Glutamatergic neuron (in vitro differentiated cells): Measurements from ENCODE around the gene CEP295NL. TPM values are rescaled to one million over a fixed set of nuclear protein-coding genes. Genes with fewer than 3 reads are reported as not detected.

Source experiments
- DNase-seq: peaks from one replicate; pipeline ENCODE4 v3.0.0; 2022
- H3K27ac Mint-ChIP-seq: one replicate; pipeline ENCODE4 v1.8.0; 2020; ENCODE audit warnings: mild to moderate bottlenecking, mixed read lengths, inconsistent platforms; ENCODE audit not compliant: unreplicated experiment
- H3K27me3 Mint-ChIP-seq: one replicate; pipeline ENCODE4 v1.8.0; 2020; ENCODE audit warnings: mild to moderate bottlenecking, moderate library complexity, mixed read lengths, inconsistent platforms; ENCODE audit not compliant: unreplicated experiment
- H3K36me3 Mint-ChIP-seq: one replicate; pipeline ENCODE4 v1.8.0; 2020; ENCODE audit warnings: mild to moderate bottlenecking, mixed read lengths, inconsistent platforms; ENCODE audit not compliant: unreplicated experiment
- H3K4me1 Mint-ChIP-seq: one replicate; pipeline ENCODE4 v1.8.0; 2020; ENCODE audit warnings: mild to moderate bottlenecking, low read depth, mixed read lengths, inconsistent platforms; ENCODE audit not compliant: unreplicated experiment
- H3K4me3 Mint-ChIP-seq: one replicate; pipeline ENCODE4 v1.8.0; 2020; ENCODE audit warnings: mild to moderate bottlenecking, mixed read lengths, inconsistent platforms; ENCODE audit not compliant: unreplicated experiment
- H3K9me3 Mint-ChIP-seq: one replicate; pipeline ENCODE4 v1.8.0; 2020; ENCODE audit warnings: mild to moderate bottlenecking, moderate library complexity, mixed read lengths, inconsistent platforms; ENCODE audit not compliant: unreplicated experiment
- CTCF ChIP-seq: fragments of 200-600 bp; sonication (generic); IDR thresholded peaks from one replicate; pipeline ENCODE4 v1.5.0; 2021; ENCODE audit not compliant: partially characterized antibody, unreplicated experiment
- total RNA-seq: library from RNA; stranded (reverse); fragmentation: NEBNext Ultra II Directional; extraction: Animal tissue kit (Norgen Biotek cat#: 25700); gene quantifications from one replicate; pipeline ENCODE4 v1.2.1, GENCODE V29; 2021; ENCODE audit not compliant: unreplicated experiment

The CEP295NL gene
- total RNA-seq, 1 donor from 2014 or later: 6.4 TPM

- H3K4me3 Mint-ChIP-seq: no peak overlapping the region
These were observed 27.1 kb upstream of the CEP295NL start for GRCh38 chr17:78929908-78930775.

GRCh38 chr17:78925662-78926555 lies 22.9 kb upstream of the CEP295NL start:
- no peak for TF ChIP-seq CTCF
- peak overlapping the region; percentile 67 for H3K4me3 Mint-ChIP-seq
- no peaks in the 10 kb centered on the region for H3K36me3 Mint-ChIP-seq
- peaks cover 9% of the 10 kb centered on the region for H3K27me3 Mint-ChIP-seq
- H3K27ac Mint-ChIP-seq: no peak overlapping the region
- DNase-seq: no peak
- H3K9me3 Mint-ChIP-seq: peaks cover 2% of the 10 kb centered on the region
- peaks cover 13% of the 10 kb centered on the region for H3K4me1 Mint-ChIP-seq

More at GRCh38 chr17:78929908-78930775, 27.1 kb upstream of the CEP295NL start:
- Mint-ChIP-seq H3K9me3 (peaks cover 3% of the 10 kb centered on the region), H3K36me3 (no peaks in the 10 kb centered on the region), H3K27me3 (peaks cover 12% of the 10 kb centered on the region), H3K27ac (no peak overlapping the region), H3K4me1 (peaks cover 17% of the 10 kb centered on the region)
- no peak for TF ChIP-seq CTCF
- DNase-seq: no peak

DNA sequence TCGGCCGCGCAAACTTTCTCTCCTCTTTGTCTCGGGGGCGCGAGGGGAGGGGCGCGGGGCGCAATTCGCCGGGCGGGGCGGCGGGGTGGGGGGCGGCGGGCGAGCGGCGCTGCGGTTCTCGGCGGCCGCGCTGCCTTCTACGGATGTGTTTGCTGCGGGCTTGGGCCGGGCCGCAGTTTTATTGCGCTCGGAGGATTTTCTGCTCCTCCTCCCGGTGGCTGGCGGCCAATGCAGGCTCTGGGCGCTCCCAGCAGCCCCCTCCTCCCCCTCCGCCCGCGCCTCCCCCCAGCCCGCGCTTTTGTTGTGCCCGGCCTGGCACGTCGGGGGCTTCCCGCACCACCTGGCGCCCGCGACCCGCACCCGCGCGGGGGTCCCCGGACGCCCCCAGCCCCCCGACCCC lies 22.2 kb upstream of the CEP295NL start, which contains the start of gene TIMP2:
Gene TIMP2, minus strand, starts transcription at position 154 of the 400 bp plus-strand sequence. CDS start 299 bp downstream, outside the sequence.
- H3K27me3 Mint-ChIP-seq: peaks cover 9% of the 10 kb centered on the region
- peaks cover 2% of the 10 kb centered on the region for H3K9me3 Mint-ChIP-seq
- peak; percentile 91 for DNase-seq
- no peaks in the 10 kb centered on the region for H3K36me3 Mint-ChIP-seq
- TF ChIP-seq CTCF: peak; percentile 62
- no peak within 1 kb of the TSS for H3K27ac Mint-ChIP-seq
- H3K4me1 Mint-ChIP-seq: peaks cover 17% of the 10 kb centered on the region
- H3K4me3 Mint-ChIP-seq: peak within 1 kb of the TSS; percentile 85

- Mint-ChIP-seq H3K4me1 (peaks cover 21% of the 10 kb centered on the region), H3K36me3 (no peaks in the 10 kb centered on the region), H3K27ac (no peak overlapping the region), H3K4me3 (peak overlapping the region; percentile 65), H3K9me3 (peaks cover 2% of the 10 kb centered on the region), H3K27me3 (peaks cover 13% of the 10 kb centered on the region)
- TF ChIP-seq CTCF: no peak
- DNase-seq: peak; percentile 43
These were observed 21.6 kb upstream of the CEP295NL start for GRCh38 chr17:78924481-78925151.
